ENCODE measurements around the gene FSTL4. TPM values are rescaled to one million over a fixed set of nuclear protein-coding genes. Genes with fewer than 3 reads are reported as not detected.

The FSTL4 gene
- total RNA-seq, 4 donors from 2014 or later = 0.27 TPM; not detected in 3

DNA sequence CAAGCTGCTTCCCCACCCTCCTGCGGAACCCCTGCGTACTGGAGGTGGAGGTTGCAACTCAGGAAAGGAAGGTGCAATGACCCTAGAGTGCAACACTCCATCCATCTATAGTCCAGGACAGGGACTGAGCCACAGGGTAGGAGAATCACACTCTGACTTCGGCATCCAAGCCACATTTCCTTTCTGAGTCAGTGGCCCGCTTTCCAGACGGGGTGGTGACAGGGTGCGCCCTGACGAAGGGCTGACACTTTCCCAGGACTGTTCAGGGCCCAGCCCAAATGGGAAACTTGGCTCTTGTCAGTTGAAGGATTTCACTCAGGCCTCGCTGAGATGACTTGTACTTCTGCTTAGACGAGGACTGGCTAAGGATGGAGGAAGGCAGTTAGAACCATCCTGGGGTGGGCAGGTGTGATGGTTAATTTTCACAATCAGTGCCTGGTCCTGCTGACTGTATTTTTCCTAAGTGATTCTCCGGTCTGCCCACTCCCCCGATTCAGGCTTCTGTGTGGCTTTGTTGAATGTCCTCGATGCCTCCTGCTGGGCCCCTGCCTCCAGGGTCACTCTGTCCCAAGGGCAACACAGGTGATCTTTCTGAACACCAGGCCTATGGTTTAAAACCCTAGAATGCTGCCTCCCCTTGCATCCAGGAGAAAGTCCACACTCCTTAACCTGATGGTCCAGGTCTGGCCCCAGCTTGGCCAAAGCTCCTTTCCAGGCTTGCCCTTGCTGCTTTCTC lies 228.1 kb downstream of the FSTL4 start:
- 78 to 80% methylated on average over 1 to 12 of the region's 12 CpGs for WGBS, 2 donors (ENCODE audit: low coverage in 1 of 2)
- Histone ChIP-seq H3K27me3 (no peaks in the 10 kb centered on the region), H3K4me3 (no peak overlapping the region), H3K36me3 (no peaks in the 10 kb centered on the region), H3K4me1 (no peaks in the 10 kb centered on the region), H3K9me3 (no peaks in the 10 kb centered on the region), H3K27ac (no peak overlapping the region)
- DNase-seq = no peak
- in situ Hi-C loops (cut with MboI; ENCODE audit: low pct_ligation_motif_present in 1 of 4, low pct_unique_long_range_greater_than_20kb in 1 of 4, low sequenced_read_pairs in 3 of 4) (no loop called here), intact Hi-C loops (cut with DNase I; ENCODE audit: low total_unique reads) (no loop called here)
- no peak for TF ChIP-seq POLR2AphosphoS5 (IDR thresholded peaks at IDR 0.05)
- TF ChIP-seq, protein P1, sequence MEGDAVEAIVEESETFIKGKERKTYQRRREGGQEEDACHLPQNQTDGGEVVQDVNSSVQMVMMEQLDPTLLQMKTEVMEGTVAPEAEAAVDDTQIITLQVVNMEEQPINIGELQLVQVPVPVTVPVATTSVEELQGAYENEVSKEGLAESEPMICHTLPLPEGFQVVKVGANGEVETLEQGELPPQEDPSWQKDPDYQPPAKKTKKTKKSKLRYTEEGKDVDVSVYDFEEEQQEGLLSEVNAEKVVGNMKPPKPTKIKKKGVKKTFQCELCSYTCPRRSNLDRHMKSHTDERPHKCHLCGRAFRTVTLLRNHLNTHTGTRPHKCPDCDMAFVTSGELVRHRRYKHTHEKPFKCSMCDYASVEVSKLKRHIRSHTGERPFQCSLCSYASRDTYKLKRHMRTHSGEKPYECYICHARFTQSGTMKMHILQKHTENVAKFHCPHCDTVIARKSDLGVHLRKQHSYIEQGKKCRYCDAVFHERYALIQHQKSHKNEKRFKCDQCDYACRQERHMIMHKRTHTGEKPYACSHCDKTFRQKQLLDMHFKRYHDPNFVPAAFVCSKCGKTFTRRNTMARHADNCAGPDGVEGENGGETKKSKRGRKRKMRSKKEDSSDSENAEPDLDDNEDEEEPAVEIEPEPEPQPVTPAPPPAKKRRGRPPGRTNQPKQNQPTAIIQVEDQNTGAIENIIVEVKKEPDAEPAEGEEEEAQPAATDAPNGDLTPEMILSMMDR (IDR thresholded peaks at IDR 0.05) = no peak
- no peak for TF ChIP-seq EP300 (IDR thresholded peaks at IDR 0.05; ENCODE audit: low read depth)
- TF ChIP-seq POLR2A (IDR thresholded peaks at IDR 0.05) = no peak

DNA sequence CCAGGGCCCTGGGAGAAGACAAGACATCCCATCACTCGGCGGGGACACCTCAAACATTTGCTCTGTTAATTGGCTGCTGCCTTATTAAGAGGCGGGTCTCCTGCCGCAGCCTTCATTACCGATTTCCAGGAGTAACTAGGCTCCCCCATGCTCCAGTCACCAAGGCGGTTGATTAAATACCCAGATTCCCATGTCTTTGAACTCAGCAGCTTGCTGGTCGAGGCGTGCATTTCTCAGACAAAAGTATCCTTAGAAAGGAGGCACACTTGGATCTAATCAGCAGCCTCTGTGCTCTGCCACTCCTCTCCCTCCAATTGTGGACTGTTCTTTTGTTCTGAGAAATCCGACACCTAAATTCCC lies 228.8 kb downstream of the FSTL4 start:
- intact Hi-C loops (cut with DNase I; ENCODE audit: low total_unique reads) = no loop called here
- DNase-seq = no peak

GRCh38 chr5:133382661-133383579 lies 229.4 kb downstream of the FSTL4 start:
- H3K9me3 ChIP-seq = peaks cover 2 to 3% of the 10 kb centered on the region in 2 donors
- DNase-seq = no peak

More for the DNA sequence above, 228.8 kb downstream of the FSTL4 start:
- Histone ChIP-seq H3K4me1 (no peaks in the 10 kb centered on the region), H3K36me3 (no peaks in the 10 kb centered on the region), H3K9me3 (no peaks in the 10 kb centered on the region), H3K27me3 (no peaks in the 10 kb centered on the region), H3K27ac (no peak overlapping the region), H3K4me3 (no peak overlapping the region)
- no peak for TF ChIP-seq POLR2AphosphoS5 (IDR thresholded peaks at IDR 0.05)
- TF ChIP-seq, protein P1 (IDR thresholded peaks at IDR 0.05) = no peak
- TF ChIP-seq POLR2A (IDR thresholded peaks at IDR 0.05) = no peak
- no peak for TF ChIP-seq EP300 (IDR thresholded peaks at IDR 0.05; ENCODE audit: low read depth)
- 79 to 80% methylated on average over 4 to 9 of the region's 9 CpGs for WGBS, 2 donors (ENCODE audit: low coverage in 1 of 2)
- in situ Hi-C loops (cut with MboI; ENCODE audit: low pct_ligation_motif_present in 1 of 4, low pct_unique_long_range_greater_than_20kb in 1 of 4, low sequenced_read_pairs in 3 of 4) = no loop called here

More at GRCh38 chr5:133382661-133383579, 229.4 kb downstream of the FSTL4 start:
- in situ Hi-C loops (cut with MboI; ENCODE audit: low pct_ligation_motif_present in 1 of 4, low pct_unique_long_range_greater_than_20kb in 1 of 4, low sequenced_read_pairs in 3 of 4) (no loop called here), intact Hi-C loops (cut with DNase I; ENCODE audit: low total_unique reads) (no loop called here)
- Histone ChIP-seq H3K27me3 (no peaks in the 10 kb centered on the region), H3K27ac (no peak overlapping the region), H3K4me1 (no peaks in the 10 kb centered on the region), H3K4me3 (no peak overlapping the region), H3K36me3 (no peaks in the 10 kb centered on the region)
- no peak for TF ChIP-seq POLR2AphosphoS5 (IDR thresholded peaks at IDR 0.05)
- no peak for TF ChIP-seq EP300 (IDR thresholded peaks at IDR 0.05; ENCODE audit: low read depth)
- no peak for TF ChIP-seq POLR2A (IDR thresholded peaks at IDR 0.05)
- TF ChIP-seq, protein P1 (IDR thresholded peaks at IDR 0.05) = no peak
- 76% methylated on average over 8 of the region's 8 CpGs; no CpG with 5 or more reads in 1 of the 2 donors for WGBS, 2 donors (ENCODE audit: low coverage in 1 of 2)

All from transverse colon (tissue), 4 donors.